Activated naive CD8-positive, alpha-beta T cell treated with anti-CD3 and anti-CD28 coated beads for 36 hours (primary cell): ENCODE data around the gene KMT2D. TPM values are rescaled to one million over a fixed set of nuclear protein-coding genes. Genes with fewer than 3 reads are reported as not detected.

Experiments used
- total RNA-seq, 2 experiments: library from RNA; stranded (reverse); gene quantifications; one replicate each; pipeline ENCODE4 v1.2.3, GENCODE V29; 2021

Gene KMT2D
- total RNA-seq, 2 experiments from 2014 or later, result 45.3 to 47.5 TPM

Other genes with a start within 250 kb of the KMT2D start
- 1 to 10 TPM; 4.4 to 4.6 TPM for gene CACNB3, start 242.3 kb downstream of the KMT2D start, total RNA-seq
- 100 to 1,000 TPM; 123 to 129 TPM for gene DDX23, start 208.6 kb downstream of the KMT2D start, total RNA-seq
- gene RND1, start 194.9 kb downstream of the KMT2D start, total RNA-seq, result 1 to 10 TPM; 2.6 to 3.1 TPM
- 100 to 1,000 TPM in 1 of 2 experiments, 10 to 100 TPM in 1; 97.4 to 104 TPM for gene FKBP11, start 135.3 kb downstream of the KMT2D start, total RNA-seq
- gene ARF3, start 103.3 kb downstream of the KMT2D start, total RNA-seq, result 10 to 100 TPM; 81.8 to 82.5 TPM
- under 1 TPM; 0.24 to 0.39 TPM for gene WNT10B, start 89.1 kb downstream of the KMT2D start, total RNA-seq
- not detected for gene WNT1, start 82.5 kb downstream of the KMT2D start, total RNA-seq
- gene DDN, start 61.4 kb downstream of the KMT2D start, total RNA-seq, result 1 to 10 TPM; 1.3 to 1.4 TPM
- 10 to 100 TPM; 57.9 to 60.9 TPM for gene PRKAG1, start 42.0 kb downstream of the KMT2D start, total RNA-seq
- 10 to 100 TPM; 11.0 to 13.2 TPM for gene RHEBL1, start 9.2 kb upstream of the KMT2D start, total RNA-seq
- not detected for gene DHH, start 34.0 kb upstream of the KMT2D start, total RNA-seq
- 10 to 100 TPM; 21.9 to 25.4 TPM for gene LMBR1L, start 50.1 kb upstream of the KMT2D start, total RNA-seq
- gene TUBA1B, start 70.6 kb upstream of the KMT2D start, total RNA-seq, result 1,000 to 10,000 TPM; 2,350 to 2,390 TPM
- gene TUBA1A, start 128.3 kb upstream of the KMT2D start, total RNA-seq, result 10 to 100 TPM; 54.3 to 55.0 TPM
- gene TUBA1C, start 204.3 kb upstream of the KMT2D start, total RNA-seq, result 100 to 1,000 TPM; 315 to 343 TPM
- not detected for gene PRPH, start 234.4 kb upstream of the KMT2D start, total RNA-seq